Esophagus muscularis mucosa (tissue), 4 donors: Measurements from ENCODE around the gene BCHE. TPM values are rescaled to one million over a fixed set of nuclear protein-coding genes. Genes with fewer than 3 reads are reported as not detected.
A peak's percentile ranks its signal among the peaks of the same experiment; 100 is the strongest.

ENCODE experiments used
- DNase-seq: peaks from one replicate; pipeline ENCODE4 v3.0.0-alpha.2; 2017; ENCODE audit errors: extremely low spot score
- H3K27ac ChIP-seq, 4 donors: fragments of 200-600 bp; sonication (generic); replicated peaks in 1 of 4; 1 replicate in 3 of 4; 2 replicates in 1 of 4; pipeline ENCODE4 v1.5.1; 2016 to 2019; ENCODE audit warnings: mild to moderate bottlenecking in 1 of 4
- H3K27me3 ChIP-seq, 4 donors: fragments of 200-600 bp; sonication (generic); one replicate each; pipeline versions ENCODE4 v1.5.1 to v1.6.0; 2016 to 2019
- H3K36me3 ChIP-seq, 4 donors: fragments of 200-600 bp; sonication (generic); one replicate each; pipeline ENCODE4 v1.5.1; 2016 to 2019
- H3K4me1 ChIP-seq, 4 donors: fragments of 200-600 bp; sonication (generic); one replicate each; pipeline ENCODE4 v1.5.1; 2016 to 2019
- H3K4me3 ChIP-seq, 4 donors: fragments of 200-600 bp; sonication (generic); 1 replicate in 2 of 4; 2 replicates in 2 of 4; pipeline ENCODE4 v1.5.1; 2016 to 2019; ENCODE audit warnings: mild to moderate bottlenecking in 4 of 4, moderate library complexity in 1 of 4
- H3K9me3 ChIP-seq, 4 donors: fragments of 200-600 bp; sonication (generic); 1 replicate in 3 of 4; 2 replicates in 1 of 4; pipeline ENCODE4 v1.5.1; 2016 to 2019
- CTCF ChIP-seq, 3 experiments: fragments of 200-600 bp in 2 of 3; fragments of 450-650 bp in 1 of 3; sonication (generic) in 2 of 3; IDR thresholded peaks; one replicate each; pipeline ENCODE4 v1.5.1; 2017 to 2019; ENCODE audit warnings: antibody characterized with exemption in 3 of 3, mild to moderate bottlenecking in 2 of 3, moderate library complexity in 1 of 3
- EP300 ChIP-seq: sonication (generic); formaldehyde crosslinking; IDR thresholded peaks from one replicate; pipeline ENCODE4 v1.6.1; 2017; ENCODE audit warnings: antibody characterized with exemption
- POLR2A ChIP-seq: fragments of 450-650 bp; IDR thresholded peaks from one replicate; pipeline ENCODE4 v1.6.1; 2017; ENCODE audit warnings: antibody characterized with exemption, moderate library complexity, mild to moderate bottlenecking, low read depth
- POLR2AphosphoS5 ChIP-seq, 2 donors: sonication (generic); formaldehyde crosslinking; IDR thresholded peaks; one replicate each; pipeline ENCODE4 v1.6.1; 2017; ENCODE audit warnings: antibody characterized with exemption in 2 of 2
- WGBS: methylation state at CpG from one replicate; pipeline ENCODE4 v1.1.5; 2018; 5-methylcytosine and 5-hydroxymethylcytosine counted together
- intact Hi-C: fragments of 100-400 bp; cut with DNase I; formaldehyde crosslinking; loops from one replicate; pipeline ENCODE4 v1.15.1; 2023
- total RNA-seq, 4 donors: library from RNA; depleted of rRNA; stranded (reverse); fragments of >200 nt; gene quantifications; one replicate each; pipeline versions ENCODE4 v1.1.0 to v1.2.1, GENCODE V29; 2016

BCHE gene
- total RNA-seq, 4 donors from 2014 or later = 46.6 to 71.8 (median 49.0) TPM

- Histone ChIP-seq H3K27ac (no peak overlapping the region), H3K36me3 (no peaks in the 10 kb centered on the region), H3K27me3 (no peaks in the 10 kb centered on the region), H3K4me3 (no peak overlapping the region), H3K4me1 (peaks cover 0 to 14% (median 13%) of the 10 kb centered on the region in 4 donors), H3K9me3 (no peaks in the 10 kb centered on the region)
- intact Hi-C loops = no loop called here
- DNase-seq = no peak
- no peak for TF ChIP-seq POLR2AphosphoS5 (IDR thresholded peaks at IDR 0.05)
- no peak for TF ChIP-seq EP300
- TF ChIP-seq CTCF (IDR thresholded peaks at IDR 0.05) = no peak
- TF ChIP-seq POLR2A = no peak
These were observed 18.4 kb upstream of the BCHE start for GRCh38 chr3:165855581-165855980.

GRCh38 chr3:165854696-165855095, 17.5 kb upstream of the BCHE start:
- intact Hi-C loops = no loop called here
- Histone ChIP-seq H3K4me3 (no peak overlapping the region), H3K27ac (no peak overlapping the region), H3K27me3 (no peaks in the 10 kb centered on the region), H3K36me3 (no peaks in the 10 kb centered on the region), H3K9me3 (no peaks in the 10 kb centered on the region), H3K4me1 (peaks cover 0 to 14% (median 13%) of the 10 kb centered on the region in 4 donors)
- TF ChIP-seq POLR2AphosphoS5 (IDR thresholded peaks at IDR 0.05) (no peak), POLR2A (no peak), EP300 (no peak), CTCF (IDR thresholded peaks at IDR 0.05) (peak in 2 of 3 experiments; percentile 36 to 54)
- WGBS = 82% methylated on average over 1 of the region's 1 CpG
- no peak for DNase-seq

- Histone ChIP-seq H3K27ac (no peak overlapping the region), H3K4me3 (no peak overlapping the region), H3K4me1 (peaks cover 0 to 14% (median 13%) of the 10 kb centered on the region in 4 donors), H3K36me3 (no peaks in the 10 kb centered on the region), H3K27me3 (no peaks in the 10 kb centered on the region), H3K9me3 (no peaks in the 10 kb centered on the region)
- no peak for TF ChIP-seq POLR2AphosphoS5 (IDR thresholded peaks at IDR 0.05)
- TF ChIP-seq POLR2A = no peak
- TF ChIP-seq CTCF (IDR thresholded peaks at IDR 0.05) = no peak
- TF ChIP-seq EP300 = no peak
- no peak for DNase-seq
- intact Hi-C loops = no loop called here
These were observed 15.5 kb upstream of the BCHE start for GRCh38 chr3:165852711-165853110.

- 23% methylated on average over 2 of the region's 2 CpGs for WGBS
- intact Hi-C loops = no loop called here
- Histone ChIP-seq H3K27ac (no peak overlapping the region), H3K27me3 (no peaks in the 10 kb centered on the region), H3K4me1 (peaks cover 0 to 14% (median 13%) of the 10 kb centered on the region in 4 donors), H3K36me3 (no peaks in the 10 kb centered on the region), H3K4me3 (no peak overlapping the region), H3K9me3 (no peaks in the 10 kb centered on the region)
- TF ChIP-seq EP300 = no peak
- TF ChIP-seq CTCF (IDR thresholded peaks at IDR 0.05) = no peak
- TF ChIP-seq POLR2AphosphoS5 (IDR thresholded peaks at IDR 0.05) = no peak
- no peak for TF ChIP-seq POLR2A
- no peak for DNase-seq
These were observed 15.0 kb upstream of the BCHE start for GRCh38 chr3:165852191-165852590.

GRCh38 chr3:165846056-165846455, 8.8 kb upstream of the BCHE start:
- DNase-seq = no peak
- Histone ChIP-seq H3K27ac (no peak overlapping the region), H3K36me3 (no peaks in the 10 kb centered on the region), H3K4me1 (no peaks in the 10 kb centered on the region), H3K27me3 (no peaks in the 10 kb centered on the region), H3K9me3 (no peaks in the 10 kb centered on the region), H3K4me3 (no peak overlapping the region)
- WGBS = 90% methylated on average over 6 of the region's 6 CpGs
- TF ChIP-seq CTCF (IDR thresholded peaks at IDR 0.05) = no peak
- TF ChIP-seq POLR2AphosphoS5 (IDR thresholded peaks at IDR 0.05) = no peak
- TF ChIP-seq POLR2A = no peak
- no peak for TF ChIP-seq EP300
- intact Hi-C loops = no loop called here
